HG02943 (cell line): ENCODE results near the gene TMEM140.
"Not testable (repeated sequence)": the region's sequence is repeated elsewhere in the genome, so short reads cannot be mapped to it uniquely, and the experiment has no call there.

ENCODE experiments used
- ATAC-seq: cut with Tn5 transposase; IDR thresholded peaks from one replicate; pipeline ENCODE4 v1.9.1; 2021; ENCODE audit warnings: mild to moderate bottlenecking, low read depth, moderate library complexity; ENCODE audit not compliant: unreplicated experiment

The TMEM140 gene

GRCh38 chr7:135147899-135148721 lies at the start of gene TMEM140:
Gene TMEM140, plus strand, starts transcription at chr7:135148072. Its CDS starts 16,370 bp downstream, at chr7:135164442.
- ATAC-seq, result peak; percentile 64

- no peak for ATAC-seq
Observed at GRCh38 chr7:135098391-135098790, 49.5 kb upstream of the TMEM140 start.

GRCh38 chr7:135100856-135101255 lies 47.0 kb upstream of the TMEM140 start:
- no peak for ATAC-seq

- ATAC-seq, result no peak
Observed at GRCh38 chr7:135102372-135102771, 45.5 kb upstream of the TMEM140 start.

GRCh38 chr7:135109562-135109961 lies 38.3 kb upstream of the TMEM140 start:
- no peak for ATAC-seq

- ATAC-seq, result no peak
Observed at GRCh38 chr7:135109976-135110375, 37.9 kb upstream of the TMEM140 start.

GRCh38 chr7:135111379-135111778 lies 36.5 kb upstream of the TMEM140 start:
- no peak for ATAC-seq

GRCh38 chr7:135114622-135115021 lies 33.2 kb upstream of the TMEM140 start:
- ATAC-seq, result no peak

- ATAC-seq, result no peak
Observed at GRCh38 chr7:135117096-135117495, 30.8 kb upstream of the TMEM140 start.

- no peak for ATAC-seq
Observed at GRCh38 chr7:135121868-135122267, 26.0 kb upstream of the TMEM140 start.

- ATAC-seq, result not testable (repeated sequence)
Observed at GRCh38 chr7:135124631-135125030, 23.2 kb upstream of the TMEM140 start.

- ATAC-seq, result no peak
Observed at GRCh38 chr7:135128931-135129330, 18.9 kb upstream of the TMEM140 start.

GRCh38 chr7:135129579-135129978 lies 18.3 kb upstream of the TMEM140 start:
- ATAC-seq, result no peak

- ATAC-seq, result no peak
Observed at GRCh38 chr7:135143885-135144668, 3.8 kb upstream of the TMEM140 start.

GRCh38 chr7:135147341-135147898 lies 452 bp upstream of the TMEM140 start:
- ATAC-seq, result peak; percentile 5

GRCh38 chr7:135150072-135150782 lies 2.4 kb downstream of the TMEM140 start:
- no peak for ATAC-seq

GRCh38 chr7:135151132-135151531 lies 3.3 kb downstream of the TMEM140 start:
- no peak for ATAC-seq

- no peak for ATAC-seq
Observed at GRCh38 chr7:135151533-135151932, 3.7 kb downstream of the TMEM140 start.

- no peak for ATAC-seq
Observed at GRCh38 chr7:135152442-135152841, 4.6 kb downstream of the TMEM140 start.

- no peak for ATAC-seq
Observed at GRCh38 chr7:135154734-135155133, 6.9 kb downstream of the TMEM140 start.

- no peak for ATAC-seq
Observed at GRCh38 chr7:135156290-135156689, 8.4 kb downstream of the TMEM140 start.
